NCI-H82 (cell line): ENCODE measurements around the gene MRPL23.

Source experiments
- DNase-seq: peaks from one replicate; lab custom pipeline; 2025; lab: John Stamatoyannopoulos, UW

Gene MRPL23

GRCh38 chr11:1921574-1922141 lies 25.5 kb upstream of the MRPL23 start:
- no peak for DNase-seq

GRCh38 chr11:1922481-1923081 lies 24.6 kb upstream of the MRPL23 start:
- no peak for DNase-seq

- DNase-seq: no peak
Observed at GRCh38 chr11:1923201-1923956, 23.8 kb upstream of the MRPL23 start.

GRCh38 chr11:1924181-1924580 lies 23.0 kb upstream of the MRPL23 start:
- DNase-seq: no peak

GRCh38 chr11:1924646-1925372 lies 22.3 kb upstream of the MRPL23 start:
- DNase-seq: no peak

- DNase-seq: no peak
Observed at GRCh38 chr11:1925373-1926155, 21.6 kb upstream of the MRPL23 start.

GRCh38 chr11:1926156-1927025 lies 20.7 kb upstream of the MRPL23 start:
- no peak for DNase-seq

- no peak for DNase-seq
Observed at GRCh38 chr11:1927026-1927847, 19.9 kb upstream of the MRPL23 start.

- no peak for DNase-seq
Observed at GRCh38 chr11:1927848-1928469, 19.2 kb upstream of the MRPL23 start.

GRCh38 chr11:1928470-1928890 lies 18.7 kb upstream of the MRPL23 start:
- no peak for DNase-seq

GRCh38 chr11:1928891-1929541 lies 18.1 kb upstream of the MRPL23 start:
- DNase-seq: no peak

- no peak for DNase-seq
Observed at GRCh38 chr11:1929621-1930461, 17.3 kb upstream of the MRPL23 start.

- DNase-seq: no peak
Observed at GRCh38 chr11:1930462-1930830, 16.7 kb upstream of the MRPL23 start.

GRCh38 chr11:1931341-1932104 lies 15.6 kb upstream of the MRPL23 start:
- no peak for DNase-seq

- DNase-seq: no peak
Observed at GRCh38 chr11:1932105-1932480, 15.0 kb upstream of the MRPL23 start.

- DNase-seq: no peak
Observed at GRCh38 chr11:1932681-1933080, 14.5 kb upstream of the MRPL23 start.
